NOMO-1 treated with DMSO at 0.1 percent for 48 hours (cell line): ENCODE data around the gene TTBK2.

Experiments
- DNase-seq: peaks from one replicate; lab custom pipeline; 2025; ENCODE audit not compliant: unreplicated experiment; lab: John Stamatoyannopoulos, UW

The TTBK2 gene

DNA sequence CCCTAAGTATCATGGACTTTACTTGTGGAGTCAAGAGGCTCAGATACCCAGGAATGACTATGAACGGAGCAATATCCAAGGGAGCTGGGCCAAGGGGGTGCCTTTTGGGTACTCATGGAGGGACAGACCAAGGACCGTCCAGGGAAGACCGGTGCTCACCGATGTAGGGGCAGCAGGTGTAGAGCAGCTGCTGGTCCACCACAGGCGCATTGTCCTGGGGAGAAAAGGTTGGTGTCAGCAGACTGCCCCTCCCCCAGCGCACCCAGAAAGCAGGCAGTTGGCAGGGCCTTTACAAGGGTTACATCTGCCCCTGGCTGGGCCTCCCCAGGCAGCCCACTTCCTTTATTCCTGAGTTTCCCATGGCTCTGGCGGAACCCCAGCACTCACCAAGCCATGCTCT, 191.2 kb downstream of the TTBK2 start:
- DNase-seq = no peak

GRCh38 chr15:42728972-42729371, 191.6 kb downstream of the TTBK2 start:
- DNase-seq = no peak

DNA sequence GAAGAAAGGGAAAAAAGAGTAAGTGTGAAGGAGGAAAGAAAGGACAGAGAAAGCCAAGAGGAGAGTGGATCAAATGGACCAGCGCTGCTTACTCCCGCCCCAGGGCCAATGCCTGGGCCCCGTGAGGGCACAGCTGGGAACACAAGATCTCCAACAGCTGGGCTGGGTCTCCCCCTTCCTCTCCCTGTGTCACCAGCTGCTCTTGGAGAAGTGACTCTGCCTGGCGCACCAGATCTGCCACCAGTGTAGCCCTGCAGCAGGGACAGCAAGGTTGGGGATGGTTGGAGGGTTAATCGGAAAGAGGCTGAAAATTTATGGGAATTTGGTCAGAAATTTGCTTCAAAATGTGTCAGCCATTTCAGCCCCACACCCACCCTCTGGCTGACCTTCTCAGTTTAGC, 192.0 kb downstream of the TTBK2 start:
- DNase-seq = no peak

DNA sequence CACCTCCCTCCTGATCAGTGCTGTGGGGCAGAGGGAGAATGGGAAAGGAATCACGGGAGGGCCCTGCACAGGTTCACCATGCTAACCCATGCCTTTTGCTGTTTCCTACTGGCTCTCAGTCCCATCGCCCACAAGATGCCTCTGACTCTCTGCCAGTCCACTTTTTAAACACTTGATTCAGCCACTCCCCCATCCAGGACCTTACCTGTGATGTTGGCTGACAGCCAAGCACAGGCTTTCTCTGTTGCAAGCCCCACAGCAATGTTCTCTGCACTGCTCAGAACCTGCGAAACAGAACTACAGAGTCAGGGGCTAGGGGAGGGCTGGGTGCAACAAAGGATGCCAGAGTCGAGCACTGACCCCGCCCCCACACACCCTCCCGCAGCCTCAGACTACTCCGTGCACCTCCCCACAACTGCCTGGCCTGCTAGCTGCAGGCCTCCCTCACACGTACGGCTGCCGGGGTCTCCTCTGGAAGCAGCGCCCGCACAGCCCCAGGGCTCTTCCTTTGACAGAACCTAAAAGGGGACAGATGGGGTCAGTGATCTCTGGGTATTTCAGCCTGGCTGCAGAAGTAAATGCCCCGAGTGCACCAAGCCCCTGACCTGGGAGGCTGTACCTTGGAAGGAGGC, 192.7 kb downstream of the TTBK2 start:
- DNase-seq = no peak

DNA sequence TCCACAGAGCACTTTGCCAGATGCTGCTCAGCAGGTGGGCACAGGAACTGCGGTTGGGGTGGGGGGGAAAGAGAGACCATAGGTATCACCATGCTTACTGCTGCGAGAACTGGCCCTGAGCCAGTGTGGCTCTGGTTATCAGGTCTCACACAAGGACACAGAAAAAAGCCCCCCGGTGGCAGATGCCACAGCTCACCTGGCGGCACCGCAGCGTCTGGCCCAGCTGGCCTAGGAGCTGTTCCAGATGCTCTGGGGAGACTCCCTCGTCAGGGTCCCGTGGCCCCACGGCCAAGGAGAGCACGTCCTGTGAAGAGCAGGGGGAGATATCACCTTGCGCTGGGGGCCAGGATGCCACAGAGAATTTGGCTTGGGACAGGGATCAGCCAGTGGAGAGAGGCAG, 194.5 kb downstream of the TTBK2 start:
- DNase-seq = no peak

- DNase-seq = no peak
Observed at GRCh38 chr15:42725331-42725903, 195.2 kb downstream of the TTBK2 start.

DNA sequence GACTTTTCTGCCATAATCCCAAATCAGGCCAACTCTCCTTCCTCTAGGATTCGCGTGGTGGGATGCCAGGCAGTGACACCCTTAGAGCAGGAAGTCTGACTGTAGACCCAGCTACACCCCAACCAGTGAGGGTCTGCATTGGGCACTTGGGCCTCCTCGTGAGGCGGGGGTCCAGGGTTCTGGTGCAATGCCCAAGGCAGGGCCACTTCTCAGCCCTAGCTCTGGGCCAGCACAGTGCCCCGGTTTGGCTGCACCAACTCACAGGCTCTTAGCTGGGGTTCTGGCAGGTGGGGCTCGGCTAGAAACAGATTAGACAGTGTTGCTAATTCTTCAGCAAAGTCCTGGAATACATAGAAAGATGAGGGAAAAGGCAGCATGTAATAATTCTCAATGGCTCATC, 196.3 kb downstream of the TTBK2 start:
- no peak for DNase-seq

GRCh38 chr15:42723068-42723467, 197.5 kb downstream of the TTBK2 start:
- DNase-seq = no peak

- no peak for DNase-seq
Observed at GRCh38 chr15:42721916-42722315, 198.7 kb downstream of the TTBK2 start.

DNA sequence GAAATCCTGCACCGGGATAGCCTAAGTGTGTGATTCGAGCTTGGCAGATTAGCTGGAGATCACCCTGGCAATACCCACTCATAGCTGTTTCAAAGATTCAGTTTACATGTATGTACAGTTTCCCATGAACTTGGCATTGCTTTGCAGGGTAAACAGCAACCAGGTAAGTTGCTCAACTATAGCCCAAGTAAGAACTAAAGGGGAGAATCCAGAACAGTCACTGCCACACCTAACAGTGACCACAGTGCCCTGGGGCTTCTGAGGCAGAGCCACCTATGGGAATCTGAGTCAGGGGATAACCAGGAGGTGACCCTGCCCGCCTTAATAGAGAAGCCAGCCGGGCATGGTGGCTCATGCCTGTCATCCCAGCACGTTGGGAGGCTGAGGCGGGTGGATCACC, 199.6 kb downstream of the TTBK2 start:
- no peak for DNase-seq

DNA sequence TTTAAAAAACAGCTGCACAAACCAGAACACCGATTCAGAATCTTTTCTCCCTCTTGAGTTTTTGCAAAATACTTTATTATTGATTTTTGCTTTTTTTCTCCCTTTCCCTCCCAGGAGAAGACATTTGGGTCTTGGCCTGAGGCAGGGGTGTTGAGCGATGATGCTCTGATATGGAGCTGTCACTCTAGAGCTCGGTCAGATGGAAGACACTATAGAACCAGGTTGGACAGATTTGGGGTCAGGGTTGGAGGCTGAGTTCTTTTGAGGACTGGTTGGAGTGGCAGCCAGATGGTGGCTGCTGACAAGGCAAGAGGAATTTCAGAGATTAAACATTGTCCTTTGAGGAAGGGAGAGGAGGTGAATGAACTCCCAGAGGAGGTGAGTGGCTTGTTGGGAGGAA, 200.5 kb downstream of the TTBK2 start:
- DNase-seq = no peak

GRCh38 chr15:42719043-42719442, 201.5 kb downstream of the TTBK2 start:
- DNase-seq = no peak

DNA sequence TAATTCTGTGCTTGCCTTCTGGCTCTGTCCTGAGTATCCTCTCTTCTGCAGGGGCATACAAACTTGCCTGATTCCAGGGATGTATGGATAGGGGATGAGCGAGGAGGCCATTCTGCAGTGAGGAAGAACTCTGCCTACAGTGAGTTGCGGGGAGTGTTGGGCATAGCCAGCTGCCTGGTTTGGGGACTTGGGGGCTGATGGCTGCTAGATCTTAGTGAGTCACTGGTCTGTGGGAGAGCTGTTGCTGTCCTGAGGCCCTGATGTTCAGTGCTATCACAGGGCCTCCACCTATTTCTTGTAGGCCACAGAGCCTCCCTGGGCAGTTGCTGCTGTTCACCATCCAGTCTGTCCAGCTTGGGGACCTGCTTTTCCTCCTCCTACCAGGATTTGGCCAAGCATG, 204.0 kb downstream of the TTBK2 start:
- no peak for DNase-seq

DNA sequence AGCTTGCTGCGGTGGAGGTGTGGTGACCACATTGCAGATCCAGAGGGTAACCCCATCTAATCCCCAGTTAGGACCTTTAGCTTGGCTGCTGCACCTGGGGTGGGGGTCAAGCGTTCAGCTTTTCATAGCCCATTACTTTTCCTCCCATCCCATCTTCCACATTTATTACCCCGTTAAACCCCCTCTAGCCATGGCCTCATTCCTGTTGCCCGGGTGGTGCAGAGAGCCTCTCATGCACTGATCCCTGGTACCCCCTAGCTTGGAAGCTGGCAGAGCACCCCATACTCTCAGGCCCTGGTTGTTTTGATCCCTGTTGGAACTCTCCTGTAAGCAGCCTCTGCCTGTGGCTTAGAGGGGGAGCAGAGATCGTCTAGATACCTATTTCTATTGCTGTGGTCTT, 204.5 kb downstream of the TTBK2 start:
- no peak for DNase-seq

DNA sequence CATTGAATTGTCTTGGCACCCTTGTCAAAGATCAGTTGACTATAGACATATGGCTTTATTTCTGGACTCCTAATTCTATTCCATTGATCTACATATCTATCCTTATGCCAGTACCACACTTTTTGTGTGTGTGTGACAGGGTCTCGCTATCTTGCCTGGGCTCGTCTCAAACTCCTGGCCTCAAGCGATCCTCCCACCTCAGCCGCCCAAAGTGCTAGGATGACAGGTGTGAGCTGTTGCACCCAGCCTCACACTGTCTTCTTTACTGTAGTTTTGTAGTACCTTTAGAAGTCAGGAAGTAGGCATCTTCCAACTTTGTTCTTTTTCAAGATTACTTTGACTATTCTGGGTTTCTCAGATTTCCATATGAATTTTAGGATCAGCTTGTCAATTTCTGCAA, 208.0 kb downstream of the TTBK2 start:
- DNase-seq = no peak

GRCh38 chr15:42711746-42712145, 208.8 kb downstream of the TTBK2 start:
- DNase-seq = no peak

DNA sequence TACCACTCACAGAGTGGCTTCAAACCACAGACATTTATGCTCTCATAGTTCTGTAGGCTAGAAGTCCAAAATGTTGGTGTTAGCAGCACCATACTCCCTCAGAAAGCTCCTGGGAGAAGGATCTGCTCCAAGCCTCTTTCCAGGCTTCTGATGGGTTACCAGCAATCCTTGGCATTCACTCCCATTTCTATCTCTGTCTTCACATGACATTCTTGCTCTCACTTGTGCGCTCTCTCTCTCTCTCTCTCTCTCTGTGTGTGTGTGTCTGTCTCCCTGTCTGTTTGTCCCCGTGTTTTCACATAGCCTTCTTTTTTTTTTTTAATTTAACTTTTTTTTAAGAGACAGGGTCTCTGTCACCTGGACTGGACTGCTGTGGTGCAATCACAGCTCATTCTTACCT, 209.9 kb downstream of the TTBK2 start:
- DNase-seq = no peak

- peak; percentile 8 for DNase-seq
Observed at GRCh38 chr15:42707873-42708544, 212.6 kb downstream of the TTBK2 start.

DNA sequence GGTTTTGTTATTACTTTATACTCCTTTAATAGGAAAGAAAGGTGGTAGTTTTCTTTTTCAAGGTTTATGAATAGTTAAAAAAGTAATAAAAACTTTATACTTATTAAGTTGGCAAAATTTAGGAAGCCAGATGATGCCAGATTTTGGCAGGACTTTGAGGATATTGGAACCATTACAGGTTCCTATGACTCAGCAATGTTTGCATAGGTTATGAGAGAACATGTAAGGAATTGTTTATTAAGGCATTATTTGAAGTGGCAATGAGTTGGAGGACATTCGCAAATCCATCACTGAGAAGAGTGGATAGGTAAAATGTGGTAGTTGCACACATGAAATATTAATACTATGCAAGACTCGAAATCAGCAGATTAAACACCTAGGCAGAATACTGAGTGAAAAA, 213.5 kb downstream of the TTBK2 start:
- no peak for DNase-seq

- no peak for DNase-seq
Observed at GRCh38 chr15:42705336-42705735, 215.2 kb downstream of the TTBK2 start.

DNA sequence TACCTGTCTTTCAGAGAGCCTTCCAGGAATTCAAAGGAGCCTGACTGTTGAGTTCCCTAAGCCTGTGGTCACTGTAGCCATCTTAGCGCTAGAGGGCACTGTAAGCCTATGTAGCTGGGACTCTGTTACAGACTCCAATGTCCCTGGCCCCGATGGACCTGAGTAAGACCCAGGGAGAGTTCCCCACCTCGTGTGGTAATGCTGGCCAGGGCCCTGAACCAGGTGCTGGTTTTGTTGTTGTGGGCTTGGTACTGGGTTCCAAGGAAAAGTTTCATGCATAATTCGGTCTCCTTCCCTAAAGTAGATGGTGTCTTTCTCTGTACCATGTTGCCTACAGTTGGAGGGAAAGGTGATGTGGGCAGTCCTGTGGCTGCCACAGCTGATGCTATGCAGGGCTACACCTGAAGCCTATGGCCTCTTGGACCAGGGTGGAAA, 216.1 kb downstream of the TTBK2 start:
- DNase-seq = peak; percentile 52

- no peak for DNase-seq
Observed at GRCh38 chr15:42696626-42697025, 224.0 kb downstream of the TTBK2 start.
